CD14-positive monocyte (primary cell): ENCODE results near the gene PBX3. TPM values are rescaled to one million over a fixed set of nuclear protein-coding genes. Genes with fewer than 3 reads are reported as not detected.

Source experiments
- DNase-seq, 3 donors: peaks; one replicate each; pipeline ENCODE4 v3.0.0-alpha.2; 2011 to 2022
- H2AFZ ChIP-seq: 2 replicates; pipeline ENCODE4 v1.6.0; 2012; ENCODE audit warnings: mild to moderate bottlenecking, low read depth, low read length, inconsistent platforms; ENCODE audit not compliant: insufficient read depth, poor library complexity, severe bottlenecking
- H3K27ac ChIP-seq, 2 donors: 1 replicate in 1 of 2; 2 replicates in 1 of 2; pipeline ENCODE4 v1.5.1; 2012 to 2013; ENCODE audit warnings: low read length in 2 of 2, control low read depth in 1 of 2, inconsistent platforms in 1 of 2, low read depth in 1 of 2, mild to moderate bottlenecking in 1 of 2
- H3K27me3 ChIP-seq, 2 donors: one replicate each; pipeline versions ENCODE4 v1.6.0 to v1.6.1; 2011 to 2013; ENCODE audit warnings: low read length in 2 of 2; ENCODE audit not compliant: control insufficient read depth in 2 of 2, insufficient read depth in 2 of 2
- H3K36me3 ChIP-seq, 2 donors: replicated peaks in 1 of 2; 1 replicate in 1 of 2; 2 replicates in 1 of 2; pipeline versions ENCODE4 v1.5.1 to v1.6.1; 2012 to 2013; ENCODE audit warnings: low read length in 2 of 2, control low read depth in 1 of 2, inconsistent platforms in 1 of 2, mild to moderate bottlenecking in 1 of 2; ENCODE audit not compliant: insufficient read depth in 2 of 2, control insufficient read depth in 1 of 2
- H3K4me1 ChIP-seq, 2 donors: 1 replicate in 1 of 2; 2 replicates in 1 of 2; pipeline versions ENCODE4 v1.5.1 to v1.6.1; 2012 to 2013; ENCODE audit warnings: low read length in 2 of 2, control low read depth in 1 of 2, inconsistent platforms in 1 of 2, mild to moderate bottlenecking in 1 of 2, moderate library complexity in 1 of 2; ENCODE audit not compliant: insufficient read depth in 2 of 2, control insufficient read depth in 1 of 2
- H3K4me2 ChIP-seq: replicated peaks from 2 replicates; pipeline ENCODE3; 2012; ENCODE audit warnings: low read length, moderate library complexity, mild to moderate bottlenecking; ENCODE audit not compliant: poor library complexity, severe bottlenecking; ENCODE audit errors: extremely low read depth
- H3K4me3 ChIP-seq, 3 experiments: fragments of 200-600 bp in 1 of 3; sonication (generic) in 1 of 3; replicated peaks in 1 of 3; 1 replicate in 2 of 3; 2 replicates in 1 of 3; pipeline ENCODE4 v1.5.1; 2011 to 2013; ENCODE audit warnings: low read length in 3 of 3, mild to moderate bottlenecking in 3 of 3, control low read depth in 2 of 3, low read depth in 2 of 3, inconsistent platforms in 1 of 3, moderate library complexity in 1 of 3
- H3K79me2 ChIP-seq: 2 replicates; pipeline ENCODE4 v1.6.0; 2012; ENCODE audit warnings: mild to moderate bottlenecking, control low read depth, inconsistent platforms, low read length, moderate library complexity; ENCODE audit not compliant: insufficient read depth
- H3K9ac ChIP-seq: 2 replicates; pipeline ENCODE4 v1.6.0; 2017; ENCODE audit warnings: low read length, mild to moderate bottlenecking; ENCODE audit not compliant: insufficient read depth, poor library complexity, severe bottlenecking
- H3K9me3 ChIP-seq, 2 donors: replicated peaks in 1 of 2; 1 replicate in 1 of 2; 2 replicates in 1 of 2; pipeline versions ENCODE4 v1.5.1 to v1.6.1; 2012 to 2013; ENCODE audit warnings: low read length in 2 of 2, control low read depth in 1 of 2; ENCODE audit not compliant: control insufficient read depth in 1 of 2, insufficient read depth in 1 of 2
- H4K20me1 ChIP-seq: 2 replicates; pipeline ENCODE4 v1.6.0; 2012; ENCODE audit warnings: mild to moderate bottlenecking, low read length, control low read depth, moderate library complexity; ENCODE audit not compliant: insufficient read depth
- H3K27ac Mint-ChIP-seq, 7 donors: one replicate each; pipeline ENCODE4 v1.8.0; 2020; ENCODE audit warnings: mild to moderate bottlenecking in 7 of 7, mixed read lengths in 7 of 7, moderate library complexity in 6 of 7, inconsistent platforms in 2 of 7
- H3K27me3 Mint-ChIP-seq, 3 donors: one replicate each; pipeline ENCODE4 v1.8.0; 2021 to 2022; ENCODE audit warnings: low read depth in 3 of 3, mild to moderate bottlenecking in 3 of 3, mixed read lengths in 3 of 3, moderate library complexity in 3 of 3, inconsistent platforms in 1 of 3
- H3K36me3 Mint-ChIP-seq, 2 donors: one replicate each; pipeline ENCODE4 v1.8.0; 2020; ENCODE audit warnings: mixed read lengths in 2 of 2, inconsistent platforms in 1 of 2, mild to moderate bottlenecking in 1 of 2
- H3K4me1 Mint-ChIP-seq: one replicate; pipeline ENCODE4 v1.8.0; 2020; ENCODE audit warnings: mild to moderate bottlenecking, mixed read lengths
- H3K4me3 Mint-ChIP-seq, 2 donors: one replicate each; pipeline ENCODE4 v1.8.0; 2020; ENCODE audit warnings: mild to moderate bottlenecking in 2 of 2, mixed read lengths in 2 of 2, moderate library complexity in 1 of 2
- H3K9me3 Mint-ChIP-seq, 7 donors: one replicate each; pipeline ENCODE4 v1.8.0; 2020 to 2022; ENCODE audit warnings: mixed read lengths in 7 of 7, mild to moderate bottlenecking in 6 of 7, moderate library complexity in 6 of 7, inconsistent platforms in 2 of 7
- CTCF ChIP-seq: fragments of 200-600 bp; IDR thresholded peaks from one replicate; pipeline ENCODE4 v1.8.0; 2022; ENCODE audit warnings: antibody characterized with exemption, mild to moderate bottlenecking
- WGBS: methylation state at CpG from one replicate; pipeline ENCODE4 v1.1.5; 2013; ENCODE audit warnings: missing lambda C conversion rate; ENCODE audit not compliant: insufficient coverage; 5-methylcytosine and 5-hydroxymethylcytosine counted together
- intact Hi-C, 2 donors: fragments of 100-400 bp; cut with micrococcal nuclease; formaldehyde crosslinking; loops; one replicate each; pipeline versions ENCODE4 v1.15.0 to v1.15.1; 2023
- polyA plus RNA-seq, 3 donors: library from polyadenylated mRNA; depleted of rRNA in 1 of 3; unstranded in 2 of 3; stranded (reverse) in 1 of 3; fragments of 300-500 nt in 2 of 3; fragments of >200 nt in 1 of 3; fragmentation: Illumina TruSeq in 2 of 3; gene quantifications; 1 replicate in 2 of 3; 2 replicates in 1 of 3; pipeline ENCODE4 v1.2.3, GENCODE V29; 2012 to 2021

PBX3 gene
- polyA plus RNA-seq, 3 donors: 6.6 to 22.7 (median 7.1) TPM

GRCh38 chr9:125984461-125984860, 237.3 kb downstream of the PBX3 start:
- intact Hi-C loops: no loop called here

GRCh38 chr9:125985142-125985997, 238.2 kb downstream of the PBX3 start:
- Histone ChIP-seq H3K27ac (no peak overlapping the region), H3K4me2 (no peak overlapping the region), H2AFZ (no peak overlapping the region), H3K27me3 (no peaks in the 10 kb centered on the region), H3K4me1 (no peaks in the 10 kb centered on the region), H4K20me1 (no peaks in the 10 kb centered on the region), H3K9ac (no peak overlapping the region), H3K79me2 (no peaks in the 10 kb centered on the region), H3K36me3 (no peaks in the 10 kb centered on the region), H3K4me3 (no peak overlapping the region), H3K9me3 (peaks cover under 1 to 2% of the 10 kb centered on the region in 2 donors)
- H3K9me3 Mint-ChIP-seq: peaks cover 0 to 15% (median 9%) of the 10 kb centered on the region in 7 donors
- no peak overlapping the region for H3K27ac Mint-ChIP-seq
- H3K4me1 Mint-ChIP-seq: no peaks in the 10 kb centered on the region
- H3K36me3 Mint-ChIP-seq: no peaks in the 10 kb centered on the region
- no peak for DNase-seq
- H3K27me3 Mint-ChIP-seq: peaks cover 1 to 4% (median 2%) of the 10 kb centered on the region in 3 donors
- TF ChIP-seq CTCF: no peak
- intact Hi-C loops: no loop called here
- 84% methylated on average over 12 of the region's 14 CpGs for WGBS
- H3K4me3 Mint-ChIP-seq: no peak overlapping the region

More at GRCh38 chr9:125984461-125984860, 237.3 kb downstream of the PBX3 start:
- no peaks in the 10 kb centered on the region for H3K36me3 ChIP-seq
- Mint-ChIP-seq H3K4me1 (no peaks in the 10 kb centered on the region), H3K4me3 (no peak overlapping the region), H3K27ac (no peak overlapping the region), H3K27me3 (peaks cover 2 to 4% (median 4%) of the 10 kb centered on the region in 3 donors), H3K9me3 (peaks cover 3 to 23% (median 17%) of the 10 kb centered on the region in 7 donors), H3K36me3 (no peaks in the 10 kb centered on the region)
- H3K9me3 ChIP-seq: peaks cover 3 to 10% of the 10 kb centered on the region in 2 donors
- TF ChIP-seq CTCF: no peak
- H2AFZ ChIP-seq: no peak overlapping the region
- H3K79me2 ChIP-seq: no peaks in the 10 kb centered on the region
- H3K4me1 ChIP-seq: no peaks in the 10 kb centered on the region
- DNase-seq: no peak
- H3K27ac ChIP-seq: no peak overlapping the region
- H3K27me3 ChIP-seq: no peaks in the 10 kb centered on the region
- no peak overlapping the region for H3K4me3 ChIP-seq
- H3K9ac ChIP-seq: no peak overlapping the region
- 87% methylated on average over 2 of the region's 2 CpGs for WGBS
- H3K4me2 ChIP-seq: no peak overlapping the region
- H4K20me1 ChIP-seq: no peaks in the 10 kb centered on the region
